Activated CD8-positive, alpha-beta memory T cell treated with anti-CD3 and anti-CD28 coated beads, Interleukin-2, amount 50 U/mL, for 24 hours (primary cell): ENCODE data around the gene PCDHGC5.

Source experiments
- DNase-seq: peaks from one replicate; pipeline ENCODE4 v3.0.0-alpha.2; 2020; ENCODE audit errors: extremely low read depth

PCDHGC5 gene

DNA sequence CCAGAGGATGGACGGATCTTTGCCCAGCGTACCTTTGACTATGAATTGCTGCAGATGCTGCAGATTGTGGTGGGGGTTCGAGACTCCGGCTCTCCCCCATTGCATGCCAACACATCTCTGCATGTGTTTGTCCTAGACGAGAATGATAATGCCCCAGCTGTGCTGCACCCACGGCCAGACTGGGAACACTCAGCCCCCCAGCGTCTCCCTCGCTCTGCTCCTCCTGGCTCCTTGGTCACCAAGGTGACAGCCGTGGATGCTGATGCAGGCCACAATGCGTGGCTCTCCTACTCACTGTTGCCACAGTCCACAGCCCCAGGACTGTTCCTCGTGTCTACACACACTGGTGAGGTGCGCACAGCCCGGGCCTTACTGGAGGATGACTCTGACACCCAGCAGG lies 1.9 kb downstream of the PCDHGC5 start:
- DNase-seq, result no peak

- DNase-seq, result no peak
These were observed 2.7 kb downstream of the PCDHGC5 start for GRCh38 chr5:141491323-141492167.

DNA sequence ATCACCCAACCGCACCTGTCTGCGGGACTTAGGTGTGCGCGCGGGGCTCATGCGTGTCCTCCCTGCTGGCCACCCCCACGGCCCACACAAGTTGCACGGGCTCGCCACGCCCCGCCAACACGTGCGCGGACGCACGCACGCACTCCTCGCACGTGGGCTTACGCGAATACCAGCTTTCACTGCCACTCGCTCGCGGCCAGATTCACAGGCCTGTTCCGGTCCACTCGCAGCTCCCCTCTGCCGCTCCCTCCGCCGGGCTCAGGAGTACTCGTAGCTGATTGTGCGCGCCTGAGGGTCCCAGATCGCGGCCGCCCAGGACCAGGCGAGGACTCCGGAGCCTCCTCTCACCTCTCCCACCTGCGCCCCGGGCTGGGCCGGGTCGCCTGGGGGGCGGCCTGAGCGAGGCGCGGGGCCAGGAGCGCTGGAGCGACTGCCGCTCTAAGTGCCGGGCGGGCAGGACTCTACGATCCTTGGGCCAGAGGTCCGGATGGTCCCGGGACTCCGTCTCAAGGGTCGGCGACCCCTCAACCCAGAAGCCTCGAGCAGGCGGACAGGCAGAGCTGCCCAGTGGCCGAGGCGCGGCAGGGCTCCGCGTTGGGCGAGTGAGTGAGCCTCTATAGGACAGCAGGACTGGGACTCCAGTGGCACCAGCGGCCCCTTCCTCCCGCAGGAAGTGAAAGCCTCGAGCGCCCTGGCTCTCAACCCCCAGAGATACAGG lies 3.4 kb downstream of the PCDHGC5 start:
- DNase-seq, result no peak

DNA sequence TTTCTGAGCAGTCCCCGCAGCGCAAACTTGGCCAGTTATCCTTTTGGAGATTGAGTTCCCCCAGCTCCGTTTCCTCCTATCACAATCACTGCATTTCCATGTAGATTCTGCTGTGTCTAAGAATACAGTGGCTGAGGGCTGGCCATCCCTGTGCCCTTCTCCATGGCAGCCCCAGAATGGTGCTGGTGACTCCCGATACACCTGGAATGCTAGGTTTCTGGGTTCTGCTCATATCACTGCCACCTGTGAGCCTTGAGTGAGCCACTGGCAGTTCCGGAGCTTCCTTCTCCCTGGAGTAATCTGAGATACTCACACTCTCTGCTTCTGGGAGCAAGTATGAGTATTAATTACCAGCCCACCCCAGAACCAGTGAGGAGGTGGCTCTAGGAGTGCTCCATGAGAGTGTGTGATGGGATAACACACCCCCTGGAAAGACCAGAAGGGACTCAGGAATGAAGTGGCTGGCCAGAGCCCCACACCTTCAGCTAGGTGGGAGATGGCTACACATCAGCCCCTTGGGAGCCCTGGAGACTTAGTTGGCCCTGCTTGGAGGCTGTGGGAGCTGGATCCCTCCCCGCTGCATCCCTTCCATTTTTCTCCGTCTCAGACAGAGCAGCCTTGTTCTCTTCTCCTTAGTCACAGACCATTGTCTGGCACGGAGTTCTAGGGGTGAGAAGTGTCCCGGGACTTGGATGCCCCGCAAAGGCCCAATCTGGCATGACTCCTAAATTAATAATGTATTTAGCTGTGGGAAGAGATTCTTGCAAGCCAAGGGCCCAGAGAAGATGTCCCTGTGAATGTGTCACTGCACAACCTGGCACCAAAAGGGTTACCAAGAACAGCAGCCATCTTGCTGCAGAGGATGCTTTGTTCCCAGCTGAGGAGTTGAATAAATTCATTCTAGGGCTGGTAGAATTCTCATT lies 4.9 kb downstream of the PCDHGC5 start:
- no peak for DNase-seq

DNA sequence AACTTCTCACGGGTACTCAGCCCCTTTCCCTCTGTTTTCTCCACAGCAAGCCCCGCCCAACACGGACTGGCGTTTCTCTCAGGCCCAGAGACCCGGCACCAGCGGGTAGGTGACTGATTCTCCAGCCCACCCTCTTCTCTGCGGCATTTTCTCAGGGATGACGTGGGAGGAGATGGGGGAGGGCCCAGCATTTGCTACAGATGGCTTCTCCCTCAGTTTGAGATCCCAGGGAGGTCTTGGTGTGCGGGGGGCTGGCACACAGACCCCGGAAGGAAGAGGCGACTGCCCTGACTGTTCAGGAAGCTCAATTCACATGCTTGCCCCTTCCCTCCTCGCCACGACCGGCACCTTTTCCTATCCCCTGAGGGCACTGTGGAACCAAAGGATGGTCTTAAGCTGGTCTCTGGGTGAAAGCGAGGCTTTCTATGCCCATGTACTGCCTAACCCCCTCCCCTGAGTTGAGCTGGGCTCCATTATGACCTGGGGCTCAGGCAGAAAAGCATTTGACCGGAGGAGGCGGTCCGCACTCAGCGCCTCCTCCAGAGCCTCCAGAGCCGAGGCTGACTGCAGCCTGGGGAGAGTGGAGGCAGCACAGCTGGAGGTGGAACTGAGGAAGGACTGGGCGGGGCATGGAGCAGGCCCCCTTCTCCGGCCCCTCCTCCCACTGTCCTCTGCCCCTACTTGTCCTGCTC lies 6.0 kb downstream of the PCDHGC5 start:
- no peak for DNase-seq

DNA sequence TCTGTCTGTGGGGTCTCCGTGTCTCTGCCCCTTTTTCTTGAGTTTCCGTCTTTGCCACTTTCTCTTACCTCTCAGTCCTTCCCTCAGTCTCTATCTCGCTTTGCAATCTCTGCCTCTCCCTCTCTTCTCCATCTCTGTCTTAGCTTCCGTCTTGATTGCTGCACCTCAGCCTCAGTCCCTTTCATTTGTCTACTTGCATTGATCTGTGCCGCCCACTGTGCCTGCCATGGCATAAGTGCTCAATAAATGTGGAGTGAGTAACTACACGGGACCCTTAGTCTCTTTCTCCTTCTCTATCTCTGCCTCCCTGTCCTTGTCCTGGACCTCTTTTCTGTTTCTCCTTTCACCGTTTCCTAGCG lies 6.6 kb downstream of the PCDHGC5 start:
- no peak for DNase-seq

DNA sequence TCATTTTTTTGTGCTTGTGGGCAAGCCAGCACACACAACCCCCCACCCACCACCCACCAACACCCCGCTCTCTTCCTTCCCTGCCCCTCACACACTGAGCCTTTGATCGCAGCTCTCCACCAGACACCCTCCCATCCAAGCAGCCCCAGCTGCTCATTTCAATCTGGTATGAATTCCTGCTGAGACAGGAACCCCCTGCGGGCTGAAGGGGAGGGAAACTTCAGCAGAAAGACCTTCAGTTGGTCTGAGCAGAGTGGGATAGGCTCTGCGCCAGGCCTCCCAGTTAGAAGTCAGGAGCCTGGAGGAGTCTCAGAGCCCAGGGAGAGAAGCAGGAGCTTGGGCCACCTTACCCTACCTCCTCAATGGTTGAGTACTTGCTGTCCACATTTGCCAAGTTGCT lies 7.2 kb downstream of the PCDHGC5 start:
- DNase-seq, result no peak

GRCh38 chr5:141501761-141502160 lies 12.9 kb downstream of the PCDHGC5 start:
- no peak for DNase-seq

DNA sequence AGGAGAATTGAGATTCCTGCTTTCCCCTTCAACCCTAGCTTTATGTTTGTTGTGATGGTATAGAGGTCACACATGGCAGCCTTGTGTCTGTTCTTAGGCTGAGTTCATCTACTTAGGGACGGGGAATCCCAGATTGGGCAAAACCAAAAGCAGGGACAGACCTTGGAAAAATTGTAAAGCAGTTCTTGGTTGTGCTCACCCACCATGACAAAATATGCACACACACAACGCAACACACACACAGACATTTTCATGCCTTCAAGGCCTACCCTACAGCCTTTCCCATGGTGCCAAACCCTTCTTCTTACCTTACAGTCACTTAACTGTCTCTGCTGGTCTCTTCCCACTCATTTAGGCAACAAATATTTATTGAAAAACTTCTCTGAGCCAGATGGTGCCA lies 14.8 kb downstream of the PCDHGC5 start:
- DNase-seq, result no peak

DNA sequence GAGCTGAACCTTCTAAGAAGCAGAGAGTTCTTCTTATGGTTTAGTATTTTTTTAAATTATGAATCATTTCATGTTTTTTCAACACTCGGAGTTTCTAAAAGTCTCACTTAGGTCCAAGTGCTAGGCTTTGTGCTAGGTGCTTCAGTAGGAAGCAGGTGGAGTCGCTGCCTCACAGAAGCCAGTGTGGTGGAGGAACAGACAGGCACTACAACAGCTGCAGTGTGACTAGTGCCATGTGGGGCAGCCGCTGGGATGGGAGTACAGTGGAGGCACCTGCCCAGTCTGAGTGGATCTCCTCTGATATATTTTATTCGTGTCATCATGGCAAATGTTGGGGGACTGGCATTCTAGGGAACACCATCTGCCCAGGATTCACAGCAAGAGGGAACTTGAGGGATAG lies 15.3 kb downstream of the PCDHGC5 start:
- no peak for DNase-seq

DNA sequence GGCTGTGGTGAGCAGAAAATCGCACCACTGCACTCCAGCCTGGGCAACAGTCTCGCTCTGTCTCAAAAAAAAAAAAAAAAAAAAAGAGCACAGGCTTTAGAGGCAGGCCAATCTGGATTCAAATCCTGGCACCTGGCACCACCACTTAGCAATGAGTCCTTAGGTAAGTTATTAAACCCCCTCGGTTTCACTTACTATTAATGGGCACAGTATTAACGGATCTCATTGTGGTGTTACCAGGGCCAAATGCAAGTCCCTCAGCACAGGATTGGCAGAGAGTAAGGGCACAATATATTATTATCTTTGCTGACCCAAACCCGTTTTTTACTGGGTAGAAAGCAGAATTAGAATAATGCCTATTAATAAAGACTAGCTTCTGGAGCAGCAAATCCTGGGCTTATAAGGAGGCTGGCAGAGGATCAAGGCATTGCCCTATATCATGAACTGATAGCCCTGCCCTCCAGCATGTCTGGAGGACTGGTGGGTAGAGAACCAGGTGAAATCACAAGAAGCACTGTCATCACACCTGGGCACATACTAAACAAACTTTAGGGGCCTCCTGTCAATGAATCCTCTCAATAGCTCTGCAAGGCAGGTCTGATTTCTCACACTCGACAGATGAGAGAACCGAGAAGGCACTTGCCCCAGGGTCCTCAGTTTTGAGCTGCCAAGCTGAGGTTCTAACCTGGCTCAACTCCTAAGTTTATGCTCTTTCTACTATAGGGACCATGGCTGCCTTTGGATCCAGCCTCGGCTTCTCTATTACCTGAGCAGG lies 17.7 kb downstream of the PCDHGC5 start:
- no peak for DNase-seq

DNA sequence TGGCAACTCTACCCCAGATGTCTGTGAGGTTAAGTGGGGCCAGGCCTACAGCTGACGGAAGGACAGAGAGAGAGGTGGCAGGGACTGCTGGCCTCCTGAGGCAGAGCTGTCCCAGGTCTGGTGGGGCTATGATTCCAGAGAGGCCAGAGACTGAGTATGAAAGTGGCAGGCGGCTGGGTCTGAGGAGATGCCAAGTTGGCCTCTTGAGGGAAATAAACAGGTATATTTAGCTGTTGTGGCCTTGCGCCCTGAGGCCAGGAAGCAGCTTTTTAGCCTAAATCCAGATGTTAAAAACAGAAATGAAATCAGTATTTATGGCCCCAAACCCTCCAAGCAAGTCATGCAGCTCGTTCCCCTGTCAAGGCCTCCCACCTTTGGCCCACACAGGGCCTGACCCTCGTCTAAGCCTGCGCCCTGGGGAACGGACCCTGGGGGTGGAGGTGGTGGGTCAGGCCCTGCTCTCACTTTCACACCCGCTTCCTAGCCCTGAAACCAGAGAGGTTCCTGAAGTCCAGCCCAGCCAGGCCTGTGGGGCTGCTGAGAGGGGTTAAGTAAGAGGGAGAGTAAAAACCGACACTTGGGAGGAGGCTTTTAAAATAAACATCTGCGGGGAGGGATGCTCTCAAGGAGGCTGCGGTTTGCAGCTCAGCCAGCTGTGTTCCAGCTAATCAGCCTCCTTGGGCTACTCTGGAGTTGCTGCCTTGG lies 18.7 kb downstream of the PCDHGC5 start:
- DNase-seq, result no peak

DNA sequence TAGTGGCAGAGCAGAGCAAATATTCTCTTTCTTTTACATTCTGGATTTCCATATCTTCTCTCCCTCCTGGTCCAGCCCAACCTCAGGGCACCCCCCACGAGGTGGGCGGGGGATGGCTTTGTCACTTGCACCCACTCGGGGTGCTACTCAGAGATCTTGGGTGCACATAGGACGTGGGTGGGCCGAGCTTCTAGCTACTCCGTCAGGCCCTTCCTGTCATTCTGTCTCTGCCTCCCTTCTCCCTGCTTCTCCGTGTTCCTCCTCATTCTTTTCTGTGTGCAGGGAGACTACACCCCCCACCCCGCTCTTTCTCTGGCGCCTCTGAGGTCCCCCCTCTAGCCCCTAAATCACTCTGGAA lies 19.5 kb downstream of the PCDHGC5 start:
- DNase-seq, result no peak

DNA sequence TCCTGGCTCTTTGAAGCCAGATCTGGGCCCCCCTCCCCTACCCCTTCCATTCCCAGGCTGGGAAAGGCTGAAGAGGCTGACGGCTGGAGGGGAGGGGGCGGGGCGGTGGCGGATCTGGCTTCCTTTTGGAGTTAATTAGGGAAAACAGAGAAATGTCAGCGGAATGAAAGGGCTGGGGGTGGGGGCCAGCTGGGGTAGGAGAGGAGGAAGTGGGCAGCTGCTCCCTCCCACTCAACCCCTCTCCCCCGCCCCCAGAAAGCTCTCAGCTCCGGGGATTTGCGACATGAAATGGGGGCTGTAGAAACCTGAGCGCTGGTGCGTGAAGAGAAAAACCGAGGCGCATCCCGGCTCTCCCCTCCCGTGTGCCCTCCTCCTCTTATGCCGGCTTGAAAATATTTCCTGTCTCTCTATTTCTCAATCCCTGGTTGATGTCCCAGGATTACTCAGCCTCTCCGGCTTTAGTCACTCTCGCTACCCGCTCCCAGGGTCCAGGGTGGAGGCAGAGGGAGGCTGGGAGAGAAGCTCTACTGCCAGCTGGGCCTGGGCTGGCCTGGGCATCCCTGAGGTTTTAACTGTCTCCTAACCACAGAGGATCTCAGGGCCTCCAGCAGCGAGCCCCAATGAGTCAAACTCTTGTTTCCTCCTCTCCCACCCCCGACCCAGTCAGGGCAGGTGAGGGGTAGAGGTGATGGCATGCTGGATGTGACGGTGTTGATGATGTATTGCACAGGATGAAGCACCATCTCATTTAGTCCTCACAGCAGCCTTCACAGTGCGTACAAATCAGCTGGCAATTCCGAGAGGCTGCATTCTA lies 20.1 kb downstream of the PCDHGC5 start:
- no peak for DNase-seq

- no peak for DNase-seq
These were observed 21.3 kb downstream of the PCDHGC5 start for GRCh38 chr5:141510160-141510559.

DNA sequence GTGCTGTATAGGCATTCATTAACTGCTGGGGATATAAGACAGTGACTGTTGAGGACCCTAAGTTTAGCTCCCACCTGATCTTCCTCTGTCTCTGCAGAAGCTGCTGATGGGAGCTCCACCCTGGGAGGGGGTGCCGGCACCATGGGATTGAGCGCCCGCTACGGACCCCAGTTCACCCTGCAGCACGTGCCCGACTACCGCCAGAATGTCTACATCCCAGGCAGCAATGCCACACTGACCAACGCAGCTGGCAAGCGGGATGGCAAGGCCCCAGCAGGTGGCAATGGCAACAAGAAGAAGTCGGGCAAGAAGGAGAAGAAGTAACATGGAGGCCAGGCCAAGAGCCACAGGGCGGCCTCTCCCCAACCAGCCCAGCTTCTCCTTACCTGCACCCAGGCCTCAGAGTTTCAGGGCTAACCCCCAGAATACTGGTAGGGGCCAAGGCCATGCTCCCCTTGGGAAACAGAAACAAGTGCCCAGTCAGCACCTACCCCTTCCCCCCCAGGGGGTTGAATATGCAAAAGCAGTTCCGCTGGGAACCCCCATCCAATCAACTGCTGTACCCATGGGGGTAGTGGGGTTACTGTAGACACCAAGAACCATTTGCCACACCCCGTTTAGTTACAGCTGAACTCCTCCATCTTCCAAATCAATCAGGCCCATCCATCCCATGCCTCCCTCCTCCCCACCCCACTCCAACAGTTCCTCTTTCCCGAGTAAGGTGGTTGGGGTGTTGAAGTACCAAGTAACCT lies 22.1 kb downstream of the PCDHGC5 start:
- no peak for DNase-seq

- no peak for DNase-seq
These were observed 23.0 kb downstream of the PCDHGC5 start for GRCh38 chr5:141511771-141512325.

GRCh38 chr5:141512390-141512910 lies 23.6 kb downstream of the PCDHGC5 start:
- DNase-seq, result peak; percentile 59
